Liver (tissue), 9 donors: ENCODE data around the gene CCNL1. TPM values are rescaled to one million over a fixed set of nuclear protein-coding genes. Genes with fewer than 3 reads are reported as not detected.

Experiments used
- DNase-seq: peaks from one replicate; pipeline ENCODE4 v3.0.0-alpha.2; 2017; ENCODE audit warnings: low spot score
- H3K27ac ChIP-seq, 2 donors: one replicate each; pipeline ENCODE4 v1.7.0; 2013; ENCODE audit warnings: inconsistent platforms in 2 of 2, low read length in 2 of 2, control low read depth in 1 of 2, low read depth in 1 of 2, mild to moderate bottlenecking in 1 of 2
- H3K27me3 ChIP-seq, 4 donors: one replicate each; pipeline versions ENCODE4 v1.6.1 to v1.7.0; 2013; ENCODE audit warnings: low read length in 3 of 4, inconsistent platforms in 1 of 4, mild to moderate bottlenecking in 1 of 4, moderate library complexity in 1 of 4; ENCODE audit not compliant: control insufficient read depth in 4 of 4, insufficient read depth in 4 of 4
- H3K36me3 ChIP-seq, 4 donors: one replicate each; pipeline versions ENCODE4 v1.6.1 to v1.7.0; 2013; ENCODE audit warnings: low read length in 3 of 4, mild to moderate bottlenecking in 3 of 4, low read depth in 1 of 4, moderate library complexity in 1 of 4; ENCODE audit not compliant: control insufficient read depth in 4 of 4, insufficient read depth in 3 of 4
- H3K4me1 ChIP-seq, 4 donors: one replicate each; pipeline versions ENCODE4 v1.6.1 to v1.7.0; 2013; ENCODE audit warnings: low read length in 3 of 4, mild to moderate bottlenecking in 3 of 4, moderate library complexity in 1 of 4; ENCODE audit not compliant: control insufficient read depth in 4 of 4, insufficient read depth in 4 of 4
- H3K4me3 ChIP-seq, 3 donors: one replicate each; pipeline versions ENCODE4 v1.6.1 to v1.7.0; 2013; ENCODE audit warnings: low read length in 3 of 3, control low read depth in 1 of 3, low read depth in 1 of 3, mild to moderate bottlenecking in 1 of 3
- H3K9ac ChIP-seq, 2 donors: one replicate each; pipeline ENCODE4 v1.7.0; 2013; ENCODE audit warnings: low read length in 2 of 2, mild to moderate bottlenecking in 2 of 2, moderate library complexity in 2 of 2, control low read depth in 1 of 2, low read depth in 1 of 2
- H3K9me3 ChIP-seq, 4 donors: one replicate each; pipeline versions ENCODE4 v1.6.1 to v1.7.0; 2013; ENCODE audit warnings: low read length in 3 of 4; ENCODE audit not compliant: control insufficient read depth in 4 of 4
- ATF3 ChIP-seq: IDR thresholded peaks from 2 replicates; pipeline ENCODE4 v1.6.1; 2016; ENCODE audit warnings: antibody characterized with exemption
- CTCF ChIP-seq: fragments of 150-350 bp; IDR thresholded peaks from 2 replicates; pipeline ENCODE4 v1.5.1; 2017; ENCODE audit warnings: improper control_type of control experiment, low read depth, low read length; ENCODE audit not compliant: missing input control
- EGR1 ChIP-seq, 2 donors: IDR thresholded peaks; 2 replicates each; pipeline ENCODE4 v1.6.1; 2016 to 2018; ENCODE audit warnings: antibody characterized with exemption in 2 of 2, low read depth in 2 of 2
- FOXA1 ChIP-seq: IDR thresholded peaks from 2 replicates; pipeline ENCODE4 v1.6.1; 2016; ENCODE audit warnings: antibody characterized with exemption
- GABPA ChIP-seq, 2 donors: IDR thresholded peaks in 1 of 2; conservative IDR thresholded peaks in 1 of 2; 2 replicates each; pipeline ENCODE4 v1.6.1; 2016; ENCODE audit warnings: antibody characterized with exemption in 2 of 2, mild to moderate bottlenecking in 1 of 2, moderate library complexity in 1 of 2
- HNF4A ChIP-seq, 2 donors: conservative IDR thresholded peaks; 2 replicates each; pipeline ENCODE4 v1.6.1; 2016; ENCODE audit warnings: antibody characterized with exemption in 2 of 2, mild to moderate bottlenecking in 2 of 2
- HNF4G ChIP-seq: IDR thresholded peaks from 2 replicates; pipeline ENCODE4 v1.6.1; 2016; ENCODE audit warnings: antibody characterized with exemption
- JUND ChIP-seq, 2 donors: IDR thresholded peaks; 2 replicates each; pipeline ENCODE4 v1.6.1; 2016; ENCODE audit warnings: antibody characterized with exemption in 2 of 2
- MAX ChIP-seq: IDR thresholded peaks from 2 replicates; pipeline ENCODE4 v1.6.1; 2016; ENCODE audit warnings: antibody characterized with exemption
- NR2F2 ChIP-seq: IDR thresholded peaks from 2 replicates; pipeline ENCODE4 v1.6.1; 2016; ENCODE audit warnings: antibody characterized with exemption
- RAD21 ChIP-seq, 2 donors: IDR thresholded peaks; 2 replicates each; pipeline ENCODE4 v1.6.1; 2016; ENCODE audit warnings: antibody characterized with exemption in 2 of 2, mild to moderate bottlenecking in 2 of 2
- RXRA ChIP-seq, 2 donors: IDR thresholded peaks; 2 replicates each; pipeline ENCODE4 v1.6.1; 2017 to 2018; ENCODE audit warnings: antibody characterized with exemption in 2 of 2, mild to moderate bottlenecking in 1 of 2
- SP1 ChIP-seq: IDR thresholded peaks from 2 replicates; pipeline ENCODE4 v1.6.1; 2018; ENCODE audit warnings: antibody characterized with exemption, mild to moderate bottlenecking
- YY1 ChIP-seq: IDR thresholded peaks from 2 replicates; pipeline ENCODE4 v1.6.1; 2016; ENCODE audit warnings: antibody characterized with exemption, mild to moderate bottlenecking
- ZBTB33 ChIP-seq: IDR thresholded peaks from 2 replicates; pipeline ENCODE4 v1.6.1; 2016; ENCODE audit warnings: antibody characterized with exemption
- WGBS: extraction: QIAGEN DNeasy Blood & Tissue Kit; methylation state at CpG from one replicate; pipeline ENCODE4 v1.1.7; 2013; 5-methylcytosine and 5-hydroxymethylcytosine counted together
- polyA plus RNA-seq, 2 donors: library from polyadenylated mRNA; stranded (reverse) in 1 of 2; unstranded in 1 of 2; fragments of 200-250 nt in 1 of 2; fragments of >200 nt in 1 of 2; fragmentation: Nextera tagmentation in 1 of 2; extraction: Ambion mirVana in 1 of 2; gene quantifications; one replicate each; pipeline versions ENCODE4 v1.2.1 to v1.2.3, GENCODE V29; 2013 to 2015
- total RNA-seq, 2 donors: library from RNA; depleted of rRNA; stranded (reverse); fragments of >200 nt; gene quantifications; one replicate each; pipeline ENCODE4 v1.2.3, GENCODE V29; 2014
- donor health status: healthy.
- donor health status: healthy.
- donor health status: healthy.
- donor health status: healthy.
- donor health status: healthy.

Gene CCNL1
- total and polyA plus RNA-seq, 4 donors: 22.7 to 163 (median 95.0) TPM

GRCh38 chr3:157133434-157134320 is 26.3 kb downstream of the CCNL1 start:
- H3K4me1 ChIP-seq: peaks cover 24 to 56% (median 43%) of the 10 kb centered on the region in 4 donors
- WGBS: 74% methylated on average over 4 of the region's 4 CpGs
- peaks cover 0 to 2% (median 0%) of the 10 kb centered on the region in 4 donors for H3K36me3 ChIP-seq
- H3K27me3 ChIP-seq: no peaks in the 10 kb centered on the region
- H3K4me3 ChIP-seq: no peak overlapping the region
- no peak for DNase-seq
- H3K27ac ChIP-seq: peak overlapping the region; percentile 94 to 95
- no peaks in the 10 kb centered on the region for H3K9me3 ChIP-seq
- TF ChIP-seq FOXA1 (no peak), JUND (IDR thresholded peaks at IDR 0.05) (peak in 1 of 2 donors; percentile 16), ZBTB33 (no peak), HNF4G (peak; percentile 56), HNF4A (conservative IDR thresholded peaks at IDR 0.05) (peak; percentile 94 to 95), SP1 (peak; percentile 76), YY1 (peak; percentile 36), RXRA (IDR thresholded peaks at IDR 0.05) (peak in 1 of 2 donors; percentile 54), RAD21 (IDR thresholded peaks at IDR 0.05) (peak in 1 of 2 donors; percentile 9), ATF3 (peak; percentile 27), GABPA (IDR thresholded peaks at IDR 0.05 in 1 of 2, conservative IDR thresholded peaks at IDR 0.05 in 1 of 2) (no peak), MAX (peak; percentile 16)
- H3K9ac ChIP-seq: no peak overlapping the region

- DNase-seq: no peak
- peaks cover 27 to 58% (median 45%) of the 10 kb centered on the region in 4 donors for H3K4me1 ChIP-seq
- H3K4me3 ChIP-seq: no peak overlapping the region
- H3K9ac ChIP-seq: no peak overlapping the region
- H3K9me3 ChIP-seq: no peaks in the 10 kb centered on the region
- no peaks in the 10 kb centered on the region for H3K36me3 ChIP-seq
- WGBS: 30% methylated on average over 2 of the region's 2 CpGs
- no peaks in the 10 kb centered on the region for H3K27me3 ChIP-seq
- H3K27ac ChIP-seq: peak overlapping the region; percentile 94 to 95
- TF ChIP-seq RAD21 (IDR thresholded peaks at IDR 0.05): no peak
- no peak for TF ChIP-seq SP1
- TF ChIP-seq EGR1 (IDR thresholded peaks at IDR 0.05; ENCODE audit: low read depth in 2 of 2): no peak
- TF ChIP-seq JUND (IDR thresholded peaks at IDR 0.05): no peak
- no peak for TF ChIP-seq FOXA1
- TF ChIP-seq RXRA (IDR thresholded peaks at IDR 0.05): no peak
- no peak for TF ChIP-seq ZBTB33
- no peak for TF ChIP-seq NR2F2
- TF ChIP-seq ATF3: no peak
- TF ChIP-seq YY1: no peak
- TF ChIP-seq CTCF: no peak
- no peak for TF ChIP-seq HNF4A (conservative IDR thresholded peaks at IDR 0.05)
These were observed 27.0 kb downstream of the CCNL1 start for GRCh38 chr3:157132936-157133335.
